Lower lobe of right lung (tissue), 2 donors: ENCODE data around the gene TM4SF1. TPM values are rescaled to one million over a fixed set of nuclear protein-coding genes. Genes with fewer than 3 reads are reported as not detected.
A peak's percentile ranks its signal among the peaks of the same experiment; 100 is the strongest.

Source experiments
- ATAC-seq, 2 donors: fragments of 200-7000 bp; cut with Tn5 transposase; one replicate each; pipeline ENCODE4 v1.9.1; 2020 to 2022; ENCODE audit warnings: mild to moderate bottlenecking in 2 of 2, moderate library complexity in 2 of 2
- DNase-seq: peaks from one replicate; pipeline ENCODE4 v3.0.0-alpha.2; 2020
- H3K27ac ChIP-seq: fragments of 200-600 bp; one replicate; pipeline ENCODE4 v1.8.0; 2022
- H3K27me3 ChIP-seq: fragments of 200-600 bp; one replicate; pipeline ENCODE4 v1.8.0; 2022; ENCODE audit warnings: low read depth
- H3K36me3 ChIP-seq: fragments of 200-600 bp; one replicate; pipeline ENCODE4 v1.8.0; 2022; ENCODE audit warnings: mild to moderate bottlenecking
- H3K4me1 ChIP-seq: fragments of 200-600 bp; one replicate; pipeline ENCODE4 v1.8.0; 2022
- H3K4me3 ChIP-seq: fragments of 200-600 bp; one replicate; pipeline ENCODE4 v1.8.0; 2022; ENCODE audit warnings: mild to moderate bottlenecking
- H3K9me3 ChIP-seq: fragments of 200-600 bp; one replicate; pipeline ENCODE4 v1.8.0; 2022
- CTCF ChIP-seq: fragments of 200-600 bp; IDR thresholded peaks from one replicate; pipeline ENCODE4 v1.8.0; 2022; ENCODE audit warnings: antibody characterized with exemption, mild to moderate bottlenecking
- intact Hi-C: fragments of 100-400 bp; cut with DNase I; formaldehyde crosslinking; loops from one replicate; pipeline ENCODE4 v1.11.0; 2022
- total RNA-seq: library from RNA; stranded (reverse); fragmentation: NEBNext Ultra II Directional; extraction: Animal tissue kit (Norgen Biotek cat#: 25700); gene quantifications from one replicate; pipeline ENCODE4 v1.2.1, GENCODE V29; 2021
- donor health status: DM: no; HTN: yes; CAD: no; lungs with severe emphysema.

TM4SF1 gene
- total RNA-seq, 1 donor from 2014 or later, result 146 TPM

GRCh38 chr3:149374793-149375500 lies 2.5 kb downstream of the TM4SF1 start:
- no peaks in the 10 kb centered on the region for H3K27me3 ChIP-seq
- ATAC-seq, result no peak
- peak overlapping the region; percentile 58 for H3K4me3 ChIP-seq
- intact Hi-C loops, result no loop called here
- H3K27ac ChIP-seq, result peak overlapping the region; percentile 89
- H3K4me1 ChIP-seq, result peaks cover 68% of the 10 kb centered on the region
- H3K36me3 ChIP-seq, result peaks cover 27% of the 10 kb centered on the region
- no peaks in the 10 kb centered on the region for H3K9me3 ChIP-seq
- no peak for DNase-seq
- no peak for TF ChIP-seq CTCF

GRCh38 chr3:149374391-149374790 lies 3.1 kb downstream of the TM4SF1 start:
- Histone ChIP-seq H3K4me1 (peaks cover 72% of the 10 kb centered on the region), H3K27ac (peak overlapping the region; percentile 89), H3K4me3 (peak overlapping the region; percentile 58), H3K9me3 (no peaks in the 10 kb centered on the region), H3K36me3 (peaks cover 27% of the 10 kb centered on the region), H3K27me3 (no peaks in the 10 kb centered on the region)
- no peak for TF ChIP-seq CTCF
- no peak for DNase-seq
- no peak for ATAC-seq
- intact Hi-C loops, result no loop called here

- peak overlapping the region; percentile 58 for H3K4me3 ChIP-seq
- no peaks in the 10 kb centered on the region for H3K9me3 ChIP-seq
- no peak for DNase-seq
- H3K36me3 ChIP-seq, result peaks cover 27% of the 10 kb centered on the region
- intact Hi-C loops, result no loop called here
- peak in 1 of 2 donors; percentile 5 for ATAC-seq
- peaks cover 69% of the 10 kb centered on the region for H3K4me1 ChIP-seq
- H3K27me3 ChIP-seq, result no peaks in the 10 kb centered on the region
- H3K27ac ChIP-seq, result peak overlapping the region; percentile 26
- no peak for TF ChIP-seq CTCF
These were observed 4.0 kb downstream of the TM4SF1 start for GRCh38 chr3:149373235-149374125.

GRCh38 chr3:149371723-149372114 lies 5.7 kb downstream of the TM4SF1 start:
- Histone ChIP-seq H3K27me3 (no peaks in the 10 kb centered on the region), H3K27ac (peak overlapping the region; percentile 26), H3K9me3 (no peaks in the 10 kb centered on the region), H3K4me1 (peaks cover 59% of the 10 kb centered on the region), H3K36me3 (peaks cover 27% of the 10 kb centered on the region), H3K4me3 (no peak overlapping the region)
- TF ChIP-seq CTCF, result no peak
- ATAC-seq, result no peak
- no peak for DNase-seq
- intact Hi-C loops, result no loop called here

GRCh38 chr3:149371001-149371722 lies 6.3 kb downstream of the TM4SF1 start:
- ATAC-seq (no peak), DNase-seq (no peak)
- Histone ChIP-seq H3K4me3 (peak overlapping the region; percentile 9), H3K9me3 (no peaks in the 10 kb centered on the region), H3K36me3 (peaks cover 27% of the 10 kb centered on the region), H3K4me1 (peaks cover 59% of the 10 kb centered on the region), H3K27ac (peak overlapping the region; percentile 26), H3K27me3 (no peaks in the 10 kb centered on the region)
- no peak for TF ChIP-seq CTCF
- intact Hi-C loops, result no loop called here
